B cell (primary cell): Measurements from ENCODE around the gene CARNS1. TPM values are rescaled to one million over a fixed set of nuclear protein-coding genes. Genes with fewer than 3 reads are reported as not detected.

ENCODE experiments used
- ATAC-seq: fragments of 200-7000 bp; cut with Tn5 transposase; one replicate; pipeline ENCODE4 v1.10.0; 2021; ENCODE audit warnings: low read depth, mild to moderate bottlenecking, moderate number of reproducible peaks, moderate library complexity
- CTCF ChIA-PET: fragments of 350-600 bp; sonication (Branson Sonifier 250); formaldehyde crosslinking; loops from one replicate; lab custom pipeline; 2021; ENCODE audit warnings: antibody characterized with exemption, inconsistent platforms; lab: Charles Lee
- POLR2A ChIA-PET: fragments of 350-600 bp; sonication (Branson Sonifier 250); formaldehyde crosslinking; loops from one replicate; lab custom pipeline; 2021; ENCODE audit warnings: antibody characterized with exemption; lab: Charles Lee
- DNase-seq: peaks from one replicate; pipeline ENCODE4 v3.0.0; 2013
- H2AFZ ChIP-seq: 2 replicates; pipeline ENCODE4 v1.6.1; 2012; ENCODE audit warnings: mild to moderate bottlenecking, low read depth, low read length; ENCODE audit not compliant: insufficient read depth, poor library complexity, severe bottlenecking
- H3K27ac ChIP-seq, 2 donors: 1 replicate in 1 of 2; 2 replicates in 1 of 2; pipeline ENCODE4 v1.5.1; 2012 to 2013; ENCODE audit warnings: low read length in 2 of 2, mild to moderate bottlenecking in 2 of 2, moderate library complexity in 1 of 2
- H3K27me3 ChIP-seq, 4 experiments: fragments of 200-600 bp in 1 of 4; sonication (generic) in 1 of 4; replicated peaks in 1 of 4; 1 replicate in 2 of 4; 2 replicates in 2 of 4; pipeline versions ENCODE4 v1.6.1 to v1.7.0; 2013 to 2016; ENCODE audit warnings: low read length in 3 of 4, mild to moderate bottlenecking in 2 of 4, mixed read lengths in 1 of 4, moderate library complexity in 1 of 4; ENCODE audit not compliant: insufficient read depth in 4 of 4, control insufficient read depth in 3 of 4; ENCODE audit errors: control extremely low read depth in 1 of 4
- H3K36me3 ChIP-seq, 2 experiments: replicated peaks in 1 of 2; 1 replicate in 1 of 2; 2 replicates in 1 of 2; pipeline versions ENCODE4 v1.6.1 to v1.7.1; 2013; ENCODE audit warnings: low read length in 1 of 2; ENCODE audit not compliant: insufficient read depth in 2 of 2, control insufficient read depth in 1 of 2; ENCODE audit errors: control extremely low read depth in 1 of 2, extremely low read depth in 1 of 2
- H3K4me1 ChIP-seq, 2 donors: fragments of 200-600 bp in 1 of 2; sonication (generic) in 1 of 2; 1 replicate in 1 of 2; 2 replicates in 1 of 2; pipeline versions ENCODE4 v1.5.1 to v1.6.1; 2013 to 2017; ENCODE audit warnings: low read length in 2 of 2; ENCODE audit not compliant: control insufficient read depth in 2 of 2, insufficient read depth in 2 of 2
- H3K4me2 ChIP-seq: replicated peaks from 2 replicates; pipeline ENCODE3; 2012; ENCODE audit warnings: mild to moderate bottlenecking, low read depth, low read length; ENCODE audit not compliant: poor library complexity, severe bottlenecking
- H3K4me3 ChIP-seq, 5 experiments: fragments of 200-600 bp in 1 of 5; sonication (generic) in 1 of 5; 1 replicate in 3 of 5; 2 replicates in 2 of 5; pipeline versions ENCODE4 v1.5.1 to v1.7.0; 2011 to 2016; ENCODE audit warnings: low read length in 4 of 5, mild to moderate bottlenecking in 4 of 5, low read depth in 2 of 5, control low read depth in 1 of 5, moderate library complexity in 1 of 5; ENCODE audit not compliant: insufficient read depth in 1 of 5; ENCODE audit errors: control extremely low read depth in 1 of 5, extremely low read depth in 1 of 5
- H3K79me2 ChIP-seq: fragments of 200-600 bp; sonication (generic); one replicate; pipeline ENCODE4 v1.6.0; 2016; ENCODE audit warnings: low read length; ENCODE audit not compliant: control insufficient read depth, insufficient read depth
- H3K9ac ChIP-seq: fragments of 200-600 bp; sonication (generic); 2 replicates; pipeline ENCODE4 v1.6.1; 2017; ENCODE audit warnings: mild to moderate bottlenecking, low read length, moderate library complexity
- H3K9me3 ChIP-seq, 3 donors: one replicate each; pipeline versions ENCODE4 v1.6.1 to v1.7.1; 2013; ENCODE audit warnings: low read length in 2 of 3; ENCODE audit not compliant: control insufficient read depth in 2 of 3, insufficient read depth in 1 of 3; ENCODE audit errors: control extremely low read depth in 1 of 3
- H4K20me1 ChIP-seq: 2 replicates; pipeline ENCODE4 v1.6.0; 2012; ENCODE audit warnings: mild to moderate bottlenecking, low read length; ENCODE audit not compliant: insufficient read depth, control insufficient read depth, poor library complexity, severe bottlenecking
- H3K27ac Mint-ChIP-seq: one replicate; pipeline ENCODE4 v1.8.0; 2021; ENCODE audit warnings: mixed read lengths
- H3K27me3 Mint-ChIP-seq: one replicate; pipeline ENCODE4 v1.8.0; 2021; ENCODE audit warnings: mixed read lengths
- H3K4me1 Mint-ChIP-seq: one replicate; pipeline ENCODE4 v1.8.0; 2021; ENCODE audit warnings: mixed read lengths
- H3K4me3 Mint-ChIP-seq: one replicate; pipeline ENCODE4 v1.8.0; 2021; ENCODE audit warnings: mixed read lengths
- H3K9me3 Mint-ChIP-seq: one replicate; pipeline ENCODE4 v1.8.0; 2022; ENCODE audit warnings: mixed read lengths; ENCODE audit not compliant: insufficient read depth
- EZH2 ChIP-seq: IDR thresholded peaks from 2 replicates; pipeline ENCODE4 v1.6.1; 2012; ENCODE audit warnings: borderline replicate concordance, low read depth, mild to moderate bottlenecking, moderate library complexity, low read length; ENCODE audit not compliant: insufficient read depth, poor library complexity, severe bottlenecking
- WGBS: methylation state at CpG from one replicate; pipeline ENCODE4 v1.1.5; 2013; ENCODE audit warnings: missing lambda C conversion rate; ENCODE audit not compliant: insufficient coverage; 5-methylcytosine and 5-hydroxymethylcytosine counted together
- intact Hi-C: fragments of 100-400 bp; cut with micrococcal nuclease; formaldehyde crosslinking; loops from one replicate; pipeline ENCODE4 v1.10.0; 2022
- polyA plus RNA-seq: library from polyadenylated mRNA; depleted of rRNA; stranded (reverse); fragments of >200 nt; gene quantifications from 2 replicates; pipeline ENCODE4 v1.2.3, GENCODE V29; 2012
- total RNA-seq, 2 donors: library from RNA; stranded (reverse); fragments of 120-200 nt in 1 of 2; gene quantifications; 1 replicate in 1 of 2; 2 replicates in 1 of 2; pipeline versions ENCODE4 v1.2.3 to v1.2.4, GENCODE V29; 2013 to 2022
- TF ChIP-seq, protein P1 (sequence below): fragments of 200-600 bp; IDR thresholded peaks from one replicate; pipeline ENCODE4 v1.8.0; 2022; ENCODE audit warnings: antibody characterized with exemption, mild to moderate bottlenecking

The CARNS1 gene
- total and polyA plus RNA-seq, 2 donors (not counting 1 experiment from before 2014, with no cell fraction given): 24.1 to 41.1 TPM

DNA sequence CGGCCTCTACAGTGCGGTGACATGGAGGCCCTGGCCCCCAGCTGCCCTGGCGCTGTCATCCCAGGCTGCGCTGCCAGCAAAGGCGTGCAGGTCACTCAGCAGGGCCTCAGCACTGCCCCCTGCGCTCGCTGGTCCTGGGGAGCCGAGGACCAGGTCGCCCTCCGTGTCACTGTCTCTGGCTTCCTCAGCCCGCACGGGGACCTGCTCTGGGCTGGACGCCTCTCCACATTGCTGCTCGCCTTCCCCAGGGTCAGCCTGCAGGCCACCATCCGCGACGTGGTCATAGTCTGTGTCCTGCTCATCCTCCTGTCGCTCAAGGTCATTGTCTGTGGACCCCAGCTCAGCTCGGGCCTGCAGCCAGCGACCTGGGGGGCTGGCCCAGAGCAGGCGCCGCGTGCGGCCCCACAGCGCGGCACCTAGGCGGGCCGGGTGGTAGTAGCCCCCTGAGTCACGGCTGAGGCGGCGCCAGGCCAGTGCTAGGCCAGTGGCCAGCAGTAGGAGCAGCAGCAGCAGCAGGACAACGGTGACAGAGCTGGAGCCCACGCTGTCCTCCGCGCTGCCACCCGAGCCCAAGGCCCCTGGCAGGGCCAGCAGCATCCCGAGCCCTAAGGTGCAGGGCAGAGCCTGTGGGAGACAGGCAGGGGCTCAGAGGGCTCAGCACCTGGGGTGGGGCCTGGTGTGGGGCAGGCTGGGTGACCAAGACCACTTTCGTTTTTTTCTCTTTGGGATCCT, 20.4 kb downstream of the CARNS1 start:
- POLR2A ChIA-PET: interaction anchor here (0.6 to 9.5 kb wide), 16 partner anchors 7 to 69 kb away, joined by 3 to 215 read pairs (median 25); partner anchors contain the start of genes AIP, CLCF1, PITPNM1 and PPP1CA
- Mint-ChIP-seq H3K9me3 (no peaks in the 10 kb centered on the region), H3K27ac (peak overlapping the region; percentile 98), H3K4me3 (peak overlapping the region; percentile 88), H3K27me3 (no peaks in the 10 kb centered on the region), H3K4me1 (peaks cover 87% of the 10 kb centered on the region)
- WGBS: 60% methylated on average over 38 of the region's 38 CpGs
- Histone ChIP-seq H4K20me1 (peaks cover 82% of the 10 kb centered on the region), H3K27me3 (no peaks in the 10 kb centered on the region), H3K79me2 (peaks cover 79% of the 10 kb centered on the region), H3K36me3 (peaks cover 0 to 51% of the 10 kb centered on the region in 2 experiments), H2AFZ (no peak overlapping the region), H3K4me3 (peak overlapping the region; percentile 51 to 96 (median 86)), H3K9ac (peak overlapping the region; percentile 82), H3K4me1 (peaks cover 59 to 87% of the 10 kb centered on the region in 2 donors), H3K27ac (peak overlapping the region; percentile 71 to 88), H3K4me2 (peak overlapping the region; percentile 99), H3K9me3 (peaks cover 0 to 3% (median 0%) of the 10 kb centered on the region in 3 donors)
- DNase-seq (no peak), ATAC-seq (no peak)
- TF ChIP-seq, protein P1, sequence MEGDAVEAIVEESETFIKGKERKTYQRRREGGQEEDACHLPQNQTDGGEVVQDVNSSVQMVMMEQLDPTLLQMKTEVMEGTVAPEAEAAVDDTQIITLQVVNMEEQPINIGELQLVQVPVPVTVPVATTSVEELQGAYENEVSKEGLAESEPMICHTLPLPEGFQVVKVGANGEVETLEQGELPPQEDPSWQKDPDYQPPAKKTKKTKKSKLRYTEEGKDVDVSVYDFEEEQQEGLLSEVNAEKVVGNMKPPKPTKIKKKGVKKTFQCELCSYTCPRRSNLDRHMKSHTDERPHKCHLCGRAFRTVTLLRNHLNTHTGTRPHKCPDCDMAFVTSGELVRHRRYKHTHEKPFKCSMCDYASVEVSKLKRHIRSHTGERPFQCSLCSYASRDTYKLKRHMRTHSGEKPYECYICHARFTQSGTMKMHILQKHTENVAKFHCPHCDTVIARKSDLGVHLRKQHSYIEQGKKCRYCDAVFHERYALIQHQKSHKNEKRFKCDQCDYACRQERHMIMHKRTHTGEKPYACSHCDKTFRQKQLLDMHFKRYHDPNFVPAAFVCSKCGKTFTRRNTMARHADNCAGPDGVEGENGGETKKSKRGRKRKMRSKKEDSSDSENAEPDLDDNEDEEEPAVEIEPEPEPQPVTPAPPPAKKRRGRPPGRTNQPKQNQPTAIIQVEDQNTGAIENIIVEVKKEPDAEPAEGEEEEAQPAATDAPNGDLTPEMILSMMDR: no peak
- TF ChIP-seq EZH2: no peak
- intact Hi-C loops: loop anchor here (1.0 to 2.0 kb wide), 4 partner anchors 8 to 47 kb away; partner anchors contain the start of genes AIP and RPS6KB2
- CTCF ChIA-PET: interaction anchor here (0.6 to 4.4 kb wide), 14 partner anchors 7 to 79 kb away, joined by 3 to 63 read pairs (median 8); partner anchors contain the start of genes PITPNM1, PPP1CA, RPS6KB2 and TBC1D10C
